Measurements from ENCODE around the gene PTPRT. TPM values are rescaled to one million over a fixed set of nuclear protein-coding genes. Genes with fewer than 3 reads are reported as not detected.

The PTPRT gene
- total RNA-seq, 1 experiment from 2014 or later: 44.5 TPM

GRCh38 chr20:42756991-42757390 lies 432.7 kb downstream of the PTPRT start:
- H3K27me3 ChIP-seq (ENCODE audit: low read length): no peaks in the 10 kb centered on the region
- H3K79me2 ChIP-seq (ENCODE audit: low read length): no peaks in the 10 kb centered on the region
- H3K27ac ChIP-seq (ENCODE audit: low read length): no peak overlapping the region
- no peak for DNase-seq
- no peak overlapping the region for H3K4me3 ChIP-seq (ENCODE audit: low read length)
- H4K20me1 ChIP-seq (ENCODE audit: insufficient read depth, low read depth, low read length): no peaks in the 10 kb centered on the region
- no peak overlapping the region for H3K9ac ChIP-seq (ENCODE audit: low read length)
- H2AFZ ChIP-seq (ENCODE audit: low read length): no peak overlapping the region
- H3K36me3 ChIP-seq (ENCODE audit: insufficient read depth, low read length): peaks cover 3% of the 10 kb centered on the region; the same call in 1 of the 2 replicates
- H3K9me3 ChIP-seq (ENCODE audit: low read length): no peaks in the 10 kb centered on the region
- H3K4me1 ChIP-seq (ENCODE audit: low read length): peaks cover 14% of the 10 kb centered on the region
- no peak overlapping the region for H3K4me2 ChIP-seq (ENCODE audit: low read depth, low read length, poor library complexity, severe bottlenecking)
- no peaks in the 10 kb centered on the region for H3K9me2 ChIP-seq (replicated peaks; ENCODE audit: insufficient read depth, low read length)

GRCh38 chr20:42754706-42755105 lies 435.0 kb downstream of the PTPRT start:
- Histone ChIP-seq H2AFZ (ENCODE audit: low read length) (no peak overlapping the region), H4K20me1 (ENCODE audit: insufficient read depth, low read depth, low read length) (no peaks in the 10 kb centered on the region), H3K27me3 (ENCODE audit: low read length) (no peaks in the 10 kb centered on the region), H3K9ac (ENCODE audit: low read length) (no peak overlapping the region), H3K4me2 (ENCODE audit: low read depth, low read length, poor library complexity, severe bottlenecking) (no peak overlapping the region), H3K27ac (ENCODE audit: low read length) (no peak overlapping the region), H3K4me1 (ENCODE audit: low read length) (peaks cover 30% of the 10 kb centered on the region), H3K79me2 (ENCODE audit: low read length) (no peaks in the 10 kb centered on the region), H3K9me3 (ENCODE audit: low read length) (no peaks in the 10 kb centered on the region), H3K9me2 (replicated peaks; ENCODE audit: insufficient read depth, low read length) (no peaks in the 10 kb centered on the region), H3K4me3 (ENCODE audit: low read length) (no peak overlapping the region), H3K36me3 (ENCODE audit: insufficient read depth, low read length) (0 out of 2 replicates have a peak, but pooled peaks cover 3% of the 10 kb centered on the region)
- no peak for DNase-seq

- 0 out of 2 replicates have a peak, but pooled peaks cover 3% of the 10 kb centered on the region for H3K36me3 ChIP-seq (ENCODE audit: insufficient read depth, low read length)
- no peak overlapping the region for H3K4me2 ChIP-seq (ENCODE audit: low read depth, low read length, poor library complexity, severe bottlenecking)
- H3K4me3 ChIP-seq (ENCODE audit: low read length): no peak overlapping the region
- H3K9me2 ChIP-seq (replicated peaks; ENCODE audit: insufficient read depth, low read length): no peaks in the 10 kb centered on the region
- H2AFZ ChIP-seq (ENCODE audit: low read length): no peak overlapping the region
- DNase-seq: no peak
- H4K20me1 ChIP-seq (ENCODE audit: insufficient read depth, low read depth, low read length): no peaks in the 10 kb centered on the region
- no peaks in the 10 kb centered on the region for H3K27me3 ChIP-seq (ENCODE audit: low read length)
- no peak overlapping the region for H3K27ac ChIP-seq (ENCODE audit: low read length)
- no peak overlapping the region for H3K9ac ChIP-seq (ENCODE audit: low read length)
- no peaks in the 10 kb centered on the region for H3K79me2 ChIP-seq (ENCODE audit: low read length)
- peaks cover 51% of the 10 kb centered on the region for H3K4me1 ChIP-seq (ENCODE audit: low read length)
- H3K9me3 ChIP-seq (ENCODE audit: low read length): no peaks in the 10 kb centered on the region
Observed at GRCh38 chr20:42752620-42753019, 437.1 kb downstream of the PTPRT start.

- H3K4me2 ChIP-seq (ENCODE audit: low read depth, low read length, poor library complexity, severe bottlenecking): peak overlapping the region; percentile 50
- no peaks in the 10 kb centered on the region for H3K9me2 ChIP-seq (replicated peaks; ENCODE audit: insufficient read depth, low read length)
- no peaks in the 10 kb centered on the region for H3K27me3 ChIP-seq (ENCODE audit: low read length)
- H3K9me3 ChIP-seq (ENCODE audit: low read length): no peaks in the 10 kb centered on the region
- H3K27ac ChIP-seq (ENCODE audit: low read length): peak overlapping the region; percentile 44
- H3K36me3 ChIP-seq (ENCODE audit: insufficient read depth, low read length): no peaks in the 10 kb centered on the region
- no peaks in the 10 kb centered on the region for H4K20me1 ChIP-seq (ENCODE audit: insufficient read depth, low read depth, low read length)
- peak; percentile 51 for DNase-seq
- H3K79me2 ChIP-seq (ENCODE audit: low read length): no peaks in the 10 kb centered on the region
- peaks cover 53% of the 10 kb centered on the region for H3K4me1 ChIP-seq (ENCODE audit: low read length)
- H3K4me3 ChIP-seq (ENCODE audit: low read length): no peak overlapping the region
- no peak overlapping the region for H3K9ac ChIP-seq (ENCODE audit: low read length)
- H2AFZ ChIP-seq (ENCODE audit: low read length): no peak overlapping the region
Observed at GRCh38 chr20:42749556-42749955, 440.1 kb downstream of the PTPRT start.

DNA sequence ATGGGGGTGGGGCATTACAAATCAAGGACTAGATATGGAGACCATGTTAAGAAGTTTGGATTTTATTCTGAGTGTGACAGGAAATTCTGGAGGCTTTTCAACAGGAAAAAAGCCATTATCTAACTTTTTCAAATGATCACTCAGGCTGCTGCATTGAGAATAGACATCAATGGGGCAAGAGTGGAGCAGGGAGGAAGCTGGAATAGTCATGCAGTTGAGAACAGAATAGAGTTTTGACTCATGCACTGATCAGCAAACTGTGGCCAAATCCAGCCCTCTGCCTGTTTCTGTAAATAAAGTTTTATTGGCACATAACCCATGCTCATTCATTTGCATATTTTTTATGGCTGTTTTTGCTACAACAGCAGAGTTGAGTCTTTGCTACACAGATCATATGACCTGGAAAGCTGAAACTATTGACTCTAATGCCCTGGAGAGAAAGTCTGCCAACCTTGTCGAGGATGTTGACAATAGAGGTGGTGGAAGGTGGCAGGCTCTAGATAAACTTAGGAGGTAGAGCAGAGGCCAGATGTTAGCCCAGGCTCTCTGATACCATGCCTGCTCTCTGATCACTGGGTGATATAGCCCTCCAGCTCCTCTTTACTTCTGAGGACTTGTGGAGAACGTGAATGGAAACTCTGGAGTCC lies 441.8 kb downstream of the PTPRT start:
- H3K79me2 ChIP-seq (ENCODE audit: low read length): no peaks in the 10 kb centered on the region
- H3K9me2 ChIP-seq (replicated peaks; ENCODE audit: insufficient read depth, low read length): no peaks in the 10 kb centered on the region
- no peak overlapping the region for H3K4me3 ChIP-seq (ENCODE audit: low read length)
- H3K4me1 ChIP-seq (ENCODE audit: low read length): peaks cover 50% of the 10 kb centered on the region
- peak; percentile 54 for DNase-seq
- no peaks in the 10 kb centered on the region for H4K20me1 ChIP-seq (ENCODE audit: insufficient read depth, low read depth, low read length)
- H3K9me3 ChIP-seq (ENCODE audit: low read length): no peaks in the 10 kb centered on the region
- H3K27ac ChIP-seq (ENCODE audit: low read length): peak overlapping the region; percentile 36; the same call in 1 of the 2 replicates
- no peaks in the 10 kb centered on the region for H3K27me3 ChIP-seq (ENCODE audit: low read length)
- no peaks in the 10 kb centered on the region for H3K36me3 ChIP-seq (ENCODE audit: insufficient read depth, low read length)
- no peak overlapping the region for H2AFZ ChIP-seq (ENCODE audit: low read length)
- no peak overlapping the region for H3K4me2 ChIP-seq (ENCODE audit: low read depth, low read length, poor library complexity, severe bottlenecking)
- no peak overlapping the region for H3K9ac ChIP-seq (ENCODE audit: low read length)

- Histone ChIP-seq H3K9me3 (ENCODE audit: low read length) (no peaks in the 10 kb centered on the region), H3K4me1 (ENCODE audit: low read length) (peaks cover 28% of the 10 kb centered on the region), H3K79me2 (ENCODE audit: low read length) (no peaks in the 10 kb centered on the region), H3K27me3 (ENCODE audit: low read length) (no peaks in the 10 kb centered on the region), H3K36me3 (ENCODE audit: insufficient read depth, low read length) (no peaks in the 10 kb centered on the region), H3K9ac (ENCODE audit: low read length) (no peak overlapping the region), H3K4me3 (ENCODE audit: low read length) (no peak overlapping the region), H2AFZ (ENCODE audit: low read length) (no peak overlapping the region), H3K9me2 (replicated peaks; ENCODE audit: insufficient read depth, low read length) (no peaks in the 10 kb centered on the region), H3K27ac (ENCODE audit: low read length) (no peak overlapping the region), H3K4me2 (ENCODE audit: low read depth, low read length, poor library complexity, severe bottlenecking) (no peak overlapping the region), H4K20me1 (ENCODE audit: insufficient read depth, low read depth, low read length) (no peaks in the 10 kb centered on the region)
- no peak for DNase-seq
Observed at GRCh38 chr20:42744756-42745465, 444.8 kb downstream of the PTPRT start.

DNA sequence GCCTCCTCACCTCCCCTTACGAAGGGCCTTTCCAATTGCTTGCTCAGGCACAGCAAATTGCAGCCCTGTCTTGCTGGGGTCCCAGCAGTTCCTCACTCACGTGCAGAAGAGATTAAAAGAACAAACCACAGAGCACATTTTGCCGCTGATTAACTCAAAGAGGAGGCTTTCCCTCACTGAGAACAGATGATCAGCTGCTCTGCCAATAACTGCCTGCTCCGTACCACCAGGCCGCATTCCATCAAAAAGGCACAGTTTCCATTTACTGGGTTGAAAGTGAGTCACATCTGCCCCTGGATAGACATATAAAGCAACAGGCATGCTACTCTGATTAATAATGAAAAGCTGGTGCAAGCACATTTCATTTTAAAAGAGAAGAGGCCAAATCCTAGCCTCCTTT lies 446.8 kb downstream of the PTPRT start:
- no peaks in the 10 kb centered on the region for H3K36me3 ChIP-seq (ENCODE audit: insufficient read depth, low read length)

GRCh38 chr20:42741906-42742305 lies 447.8 kb downstream of the PTPRT start:
- no peaks in the 10 kb centered on the region for H3K27me3 ChIP-seq (ENCODE audit: low read length)
- H4K20me1 ChIP-seq (ENCODE audit: insufficient read depth, low read depth, low read length): no peaks in the 10 kb centered on the region
- no peaks in the 10 kb centered on the region for H3K9me3 ChIP-seq (ENCODE audit: low read length)
- no peaks in the 10 kb centered on the region for H3K79me2 ChIP-seq (ENCODE audit: low read length)
- no peak overlapping the region for H3K4me2 ChIP-seq (ENCODE audit: low read depth, low read length, poor library complexity, severe bottlenecking)
- H3K9me2 ChIP-seq (replicated peaks; ENCODE audit: insufficient read depth, low read length): no peaks in the 10 kb centered on the region
- no peak overlapping the region for H3K9ac ChIP-seq (ENCODE audit: low read length)
- no peaks in the 10 kb centered on the region for H3K36me3 ChIP-seq (ENCODE audit: insufficient read depth, low read length)
- H2AFZ ChIP-seq (ENCODE audit: low read length): no peak overlapping the region
- no peak for DNase-seq
- no peaks in the 10 kb centered on the region for H3K4me1 ChIP-seq (ENCODE audit: low read length)
- no peak overlapping the region for H3K27ac ChIP-seq (ENCODE audit: low read length)
- no peak overlapping the region for H3K4me3 ChIP-seq (ENCODE audit: low read length)

More for the DNA sequence above, 446.8 kb downstream of the PTPRT start:
- Histone ChIP-seq H3K9ac (ENCODE audit: low read length) (no peak overlapping the region), H4K20me1 (ENCODE audit: insufficient read depth, low read depth, low read length) (no peaks in the 10 kb centered on the region), H2AFZ (ENCODE audit: low read length) (no peak overlapping the region), H3K4me1 (ENCODE audit: low read length) (peaks cover 8% of the 10 kb centered on the region), H3K4me2 (ENCODE audit: low read depth, low read length, poor library complexity, severe bottlenecking) (no peak overlapping the region), H3K79me2 (ENCODE audit: low read length) (no peaks in the 10 kb centered on the region), H3K9me3 (ENCODE audit: low read length) (no peaks in the 10 kb centered on the region), H3K9me2 (replicated peaks; ENCODE audit: insufficient read depth, low read length) (no peaks in the 10 kb centered on the region), H3K27me3 (ENCODE audit: low read length) (no peaks in the 10 kb centered on the region), H3K4me3 (ENCODE audit: low read length) (no peak overlapping the region), H3K27ac (ENCODE audit: low read length) (no peak overlapping the region)
- no peak for DNase-seq
